Activated CD4-positive, alpha-beta T cell treated with anti-CD3 and anti-CD28 coated beads, Interleukin-2, amount 10 ng/mL, durations not matched to agents 7 days and 5 days (primary cell): ENCODE measurements around the gene POC1A. TPM values are rescaled to one million over a fixed set of nuclear protein-coding genes. Genes with fewer than 3 reads are reported as not detected.
A peak's percentile ranks its signal among the peaks of the same experiment; 100 is the strongest.

Experiments used
- CTCF ChIA-PET: fragments of 350-600 bp; sonication (Branson Sonifier 250); formaldehyde crosslinking; loops from one replicate; lab custom pipeline; 2021; ENCODE audit warnings: antibody characterized with exemption; lab: Charles Lee
- POLR2A ChIA-PET: fragments of 350-600 bp; sonication (Branson Sonifier 250); formaldehyde crosslinking; loops from one replicate; lab custom pipeline; 2021; ENCODE audit warnings: antibody characterized with exemption; lab: Charles Lee
- DNase-seq: peaks from one replicate; pipeline ENCODE4 v3.0.0-alpha.2; 2020
- H3K27ac Mint-ChIP-seq: one replicate; pipeline ENCODE4 v1.8.0; 2021; ENCODE audit warnings: mild to moderate bottlenecking, moderate library complexity, mixed read lengths
- H3K27me3 Mint-ChIP-seq: one replicate; pipeline ENCODE4 v1.8.0; 2021; ENCODE audit warnings: mixed read lengths
- H3K36me3 Mint-ChIP-seq: one replicate; pipeline ENCODE4 v1.8.0; 2021; ENCODE audit warnings: low read depth, mixed read lengths
- H3K4me1 Mint-ChIP-seq: one replicate; pipeline ENCODE4 v1.8.0; 2021; ENCODE audit warnings: mixed read lengths
- H3K4me3 Mint-ChIP-seq: one replicate; pipeline ENCODE4 v1.8.0; 2021; ENCODE audit warnings: mild to moderate bottlenecking, moderate library complexity, mixed read lengths
- H3K9me3 Mint-ChIP-seq: one replicate; pipeline ENCODE4 v1.8.0; 2021; ENCODE audit warnings: mixed read lengths
- total RNA-seq, 2 experiments: library from RNA; stranded (reverse); gene quantifications; one replicate each; pipeline ENCODE4 v1.2.3, GENCODE V29; 2021

Gene POC1A
- total RNA-seq, 2 experiments from 2014 or later, result 26.9 to 28.2 TPM

GRCh38 chr3:52069855-52070254, 84.4 kb downstream of the POC1A start:
- Mint-ChIP-seq H3K36me3 (no peaks in the 10 kb centered on the region), H3K9me3 (no peaks in the 10 kb centered on the region), H3K4me1 (peaks cover 3% of the 10 kb centered on the region), H3K4me3 (no peak overlapping the region), H3K27me3 (no peaks in the 10 kb centered on the region), H3K27ac (no peak overlapping the region)
- no peak for DNase-seq
- POLR2A ChIA-PET, result no interaction called here
- CTCF ChIA-PET, result interaction anchor here (1.2 kb wide), 1 partner anchor 13 kb away, joined by 3 read pairs; the partner anchor contains the start of gene DUSP7

- no peaks in the 10 kb centered on the region for H3K36me3 Mint-ChIP-seq
- ChIA-PET CTCF (interaction anchor here (1.2 kb wide), 1 partner anchor 13 kb away, joined by 3 read pairs; the partner anchor contains the start of gene DUSP7), POLR2A (no interaction called here)
- no peak overlapping the region for H3K4me3 Mint-ChIP-seq
- H3K27ac Mint-ChIP-seq, result no peak overlapping the region
- no peaks in the 10 kb centered on the region for H3K27me3 Mint-ChIP-seq
- no peak for DNase-seq
- no peaks in the 10 kb centered on the region for H3K9me3 Mint-ChIP-seq
- peaks cover 3% of the 10 kb centered on the region for H3K4me1 Mint-ChIP-seq
Observed at GRCh38 chr3:52069135-52069534, 85.1 kb downstream of the POC1A start.

- no peak overlapping the region for H3K27ac Mint-ChIP-seq
- no peak for DNase-seq
- peaks cover 3% of the 10 kb centered on the region for H3K4me1 Mint-ChIP-seq
- H3K27me3 Mint-ChIP-seq, result no peaks in the 10 kb centered on the region
- no peaks in the 10 kb centered on the region for H3K36me3 Mint-ChIP-seq
- H3K9me3 Mint-ChIP-seq, result no peaks in the 10 kb centered on the region
- ChIA-PET POLR2A (no interaction called here), CTCF (no interaction called here)
- no peak overlapping the region for H3K4me3 Mint-ChIP-seq
Observed at GRCh38 chr3:52068730-52069129, 85.5 kb downstream of the POC1A start.

GRCh38 chr3:52068055-52068571, 86.1 kb downstream of the POC1A start:
- Mint-ChIP-seq H3K27ac (no peak overlapping the region), H3K4me1 (peaks cover 3% of the 10 kb centered on the region), H3K4me3 (no peak overlapping the region), H3K36me3 (no peaks in the 10 kb centered on the region), H3K9me3 (no peaks in the 10 kb centered on the region), H3K27me3 (no peaks in the 10 kb centered on the region)
- POLR2A ChIA-PET, result no interaction called here
- DNase-seq, result no peak
- CTCF ChIA-PET, result no interaction called here

- H3K27ac Mint-ChIP-seq, result no peak overlapping the region
Observed at GRCh38 chr3:52067526-52067925, 86.7 kb downstream of the POC1A start.

GRCh38 chr3:52067046-52067445, 87.2 kb downstream of the POC1A start:
- no peak overlapping the region for H3K27ac Mint-ChIP-seq
- DNase-seq, result no peak
- no peaks in the 10 kb centered on the region for H3K27me3 Mint-ChIP-seq
- H3K36me3 Mint-ChIP-seq, result no peaks in the 10 kb centered on the region
- H3K9me3 Mint-ChIP-seq, result no peaks in the 10 kb centered on the region
- no peak overlapping the region for H3K4me3 Mint-ChIP-seq
- ChIA-PET CTCF (interaction anchor here (2.2 kb wide), 1 partner anchor 15 kb away, joined by 7 read pairs; no protein-coding TSS in a partner anchor), POLR2A (no interaction called here)
- peaks cover 4% of the 10 kb centered on the region for H3K4me1 Mint-ChIP-seq

More at GRCh38 chr3:52067526-52067925, 86.7 kb downstream of the POC1A start:
- CTCF ChIA-PET, result interaction anchor here (2.2 kb wide), 1 partner anchor 15 kb away, joined by 7 read pairs; no protein-coding TSS in a partner anchor
- no peaks in the 10 kb centered on the region for H3K9me3 Mint-ChIP-seq
- peaks cover 3% of the 10 kb centered on the region for H3K4me1 Mint-ChIP-seq
- H3K36me3 Mint-ChIP-seq, result no peaks in the 10 kb centered on the region
- no peaks in the 10 kb centered on the region for H3K27me3 Mint-ChIP-seq
- DNase-seq, result no peak
- POLR2A ChIA-PET, result no interaction called here
- H3K4me3 Mint-ChIP-seq, result no peak overlapping the region

- H3K9me3 Mint-ChIP-seq, result no peaks in the 10 kb centered on the region
- H3K27me3 Mint-ChIP-seq, result no peaks in the 10 kb centered on the region
- H3K27ac Mint-ChIP-seq, result no peak overlapping the region
- no peaks in the 10 kb centered on the region for H3K36me3 Mint-ChIP-seq
- POLR2A ChIA-PET, result no interaction called here
- no peak overlapping the region for H3K4me3 Mint-ChIP-seq
- DNase-seq, result no peak
- H3K4me1 Mint-ChIP-seq, result peaks cover 4% of the 10 kb centered on the region
- CTCF ChIA-PET, result interaction anchor here (1.0 kb wide), 1 partner anchor 69 kb away, joined by 3 read pairs; the partner anchor contains the start of gene RPL29
Observed at GRCh38 chr3:52065264-52065756, 88.9 kb downstream of the POC1A start.

GRCh38 chr3:52064561-52064960, 89.7 kb downstream of the POC1A start:
- no peak for DNase-seq
- POLR2A ChIA-PET, result no interaction called here
- CTCF ChIA-PET, result interaction anchor here (1.0 kb wide), 1 partner anchor 69 kb away, joined by 3 read pairs; the partner anchor contains the start of gene RPL29

GRCh38 chr3:52063026-52063723, 91.0 kb downstream of the POC1A start:
- ChIA-PET POLR2A (no interaction called here), CTCF (interaction anchor here (0.6 kb wide), 1 partner anchor 580 kb away, joined by 3 read pairs; no protein-coding TSS in a partner anchor)
- H3K4me1 Mint-ChIP-seq, result peaks cover 4% of the 10 kb centered on the region
- H3K9me3 Mint-ChIP-seq, result no peaks in the 10 kb centered on the region
- H3K36me3 Mint-ChIP-seq, result no peaks in the 10 kb centered on the region
- H3K4me3 Mint-ChIP-seq, result no peak overlapping the region
- H3K27ac Mint-ChIP-seq, result peak overlapping the region; percentile 52
- H3K27me3 Mint-ChIP-seq, result no peaks in the 10 kb centered on the region
- DNase-seq, result no peak

More at GRCh38 chr3:52064561-52064960, 89.7 kb downstream of the POC1A start:
- Mint-ChIP-seq H3K9me3 (no peaks in the 10 kb centered on the region), H3K36me3 (no peaks in the 10 kb centered on the region), H3K27me3 (no peaks in the 10 kb centered on the region), H3K27ac (no peak overlapping the region), H3K4me3 (no peak overlapping the region), H3K4me1 (peaks cover 4% of the 10 kb centered on the region)

GRCh38 chr3:52062505-52062904, 91.7 kb downstream of the POC1A start:
- Mint-ChIP-seq H3K4me3 (no peak overlapping the region), H3K4me1 (peaks cover 8% of the 10 kb centered on the region), H3K27ac (no peak overlapping the region), H3K36me3 (no peaks in the 10 kb centered on the region), H3K9me3 (no peaks in the 10 kb centered on the region), H3K27me3 (no peaks in the 10 kb centered on the region)
- CTCF ChIA-PET, result interaction anchor here (2.0 kb wide), 1 partner anchor 10 kb away, joined by 6 read pairs; no protein-coding TSS in a partner anchor
- POLR2A ChIA-PET, result no interaction called here
- DNase-seq, result no peak

- H3K9me3 Mint-ChIP-seq, result no peaks in the 10 kb centered on the region
Observed at GRCh38 chr3:52061121-52061910, 92.9 kb downstream of the POC1A start.

GRCh38 chr3:52059781-52060180, 94.4 kb downstream of the POC1A start:
- H3K4me1 Mint-ChIP-seq, result peaks cover 11% of the 10 kb centered on the region
- POLR2A ChIA-PET, result interaction anchor here (0.6 kb wide), 1 partner anchor 248 kb away, joined by 3 read pairs; no protein-coding TSS in a partner anchor
- H3K36me3 Mint-ChIP-seq, result no peaks in the 10 kb centered on the region
- no peaks in the 10 kb centered on the region for H3K9me3 Mint-ChIP-seq
- no peak for DNase-seq
- CTCF ChIA-PET, result interaction anchor here (0.9 to 2.3 kb wide), 4 partner anchors 13 to 118 kb away, joined by 3 to 6 read pairs (median 4); partner anchors contain the start of genes PARP3 and RRP9
- peak overlapping the region; percentile 38 for H3K27ac Mint-ChIP-seq
- H3K27me3 Mint-ChIP-seq, result no peaks in the 10 kb centered on the region
- H3K4me3 Mint-ChIP-seq, result no peak overlapping the region

More at GRCh38 chr3:52061121-52061910, 92.9 kb downstream of the POC1A start:
- Mint-ChIP-seq H3K36me3 (no peaks in the 10 kb centered on the region), H3K27ac (no peak overlapping the region), H3K4me3 (no peak overlapping the region), H3K27me3 (no peaks in the 10 kb centered on the region), H3K4me1 (peaks cover 11% of the 10 kb centered on the region)
- ChIA-PET POLR2A (no interaction called here), CTCF (interaction anchor here (0.8 to 2.3 kb wide), 3 partner anchors 8 to 36 kb away, joined by 3 to 6 read pairs (median 5); no protein-coding TSS in a partner anchor)
- DNase-seq, result no peak
